Measurements from ENCODE around the gene SHD. TPM values are rescaled to one million over a fixed set of nuclear protein-coding genes. Genes with fewer than 3 reads are reported as not detected.
A peak's percentile ranks its signal among the peaks of the same experiment; 100 is the strongest.

SHD gene
- total and polyA plus RNA-seq, 2 of the 13 experiments (the other 11 are each of a cell fraction or from before 2014, with no cell fraction given), result 0.11 to 0.20 TPM

GRCh38 chr19:4337906-4338440, 58.9 kb downstream of the SHD start (continued):
- TF ChIP-seq MXI1 (IDR thresholded peaks at IDR 0.05; ENCODE audit: borderline replicate concordance, low read depth, low read length) (peak; percentile 79; the same call in 1 of the 3 replicates), TGIF2 (CRISPR knock-in tag; IDR thresholded peaks at IDR 0.05) (0 out of 2 replicates have a peak, but pooled peaks have one; percentile 41), MAF1 (CRISPR knock-in tag; IDR thresholded peaks at IDR 0.05; ENCODE audit: borderline replicate concordance) (no peak), ATF7 (IDR thresholded peaks at IDR 0.05) (no peak), ATF7 (CRISPR knock-in tag; IDR thresholded peaks at IDR 0.05) (0 out of 2 replicates have a peak, but pooled peaks have one; percentile 20), NONO (IDR thresholded peaks at IDR 0.05) (no peak), NONO (CRISPR knock-in tag; conservative IDR thresholded peaks at IDR 0.05) (no peak; the same call in 1 of the 2 replicates), DRAP1 (CRISPR knock-in tag; IDR thresholded peaks at IDR 0.05) (no peak), ZNF510 (CRISPR knock-in tag; IDR thresholded peaks at IDR 0.05; ENCODE audit: low read depth) (no peak), ZBTB39 (CRISPR knock-in tag; IDR thresholded peaks at IDR 0.05) (no peak), CEBPG (CRISPR knock-in tag; IDR thresholded peaks at IDR 0.05) (0 out of 2 replicates have a peak, but pooled peaks have one; percentile 5), TMF1 (CRISPR knock-in tag; IDR thresholded peaks at IDR 0.05; ENCODE audit: low read depth) (no peak), ZNF652 (CRISPR knock-in tag; IDR thresholded peaks at IDR 0.05; ENCODE audit: borderline replicate concordance, low read depth) (no peak), CERS6 (CRISPR knock-in tag; IDR thresholded peaks at IDR 0.05) (no peak), ZNF264 (CRISPR knock-in tag; IDR thresholded peaks at IDR 0.05) (no peak), TSC22D2 (CRISPR knock-in tag; IDR thresholded peaks at IDR 0.05; ENCODE audit: borderline replicate concordance) (no peak), DNMT3B (CRISPR knock-in tag; conservative IDR thresholded peaks at IDR 0.05) (no peak), ZMYM4 (CRISPR knock-in tag; IDR thresholded peaks at IDR 0.05) (peak; percentile 47; the same call in 1 of the 2 replicates), ZNF503 (CRISPR knock-in tag; IDR thresholded peaks at IDR 0.05) (no peak), ZNF879 (CRISPR knock-in tag; IDR thresholded peaks at IDR 0.05) (no peak), PITX1 (CRISPR knock-in tag; IDR thresholded peaks at IDR 0.05) (peak; percentile 76; the same call in 1 of the 2 replicates), ZC3H13 (CRISPR knock-in tag; IDR thresholded peaks at IDR 0.05) (no peak), ONECUT2 (CRISPR knock-in tag; IDR thresholded peaks at IDR 0.05) (no peak), MIER3 (CRISPR knock-in tag; IDR thresholded peaks at IDR 0.05; ENCODE audit: borderline replicate concordance) (no peak), NRL (CRISPR knock-in tag; IDR thresholded peaks at IDR 0.05; ENCODE audit: borderline replicate concordance) (no peak), ZNF644 (CRISPR knock-in tag; IDR thresholded peaks at IDR 0.05; ENCODE audit: low read depth) (no peak), SAFB2 (CRISPR knock-in tag; IDR thresholded peaks at IDR 0.05; ENCODE audit: borderline replicate concordance, low read depth) (0 out of 2 replicates have a peak, but pooled peaks have one; percentile 52), ZNF773 (CRISPR knock-in tag; IDR thresholded peaks at IDR 0.05; ENCODE audit: borderline replicate concordance) (no peak), FLYWCH1 (CRISPR knock-in tag; IDR thresholded peaks at IDR 0.05) (no peak)
